NCI-H1417 treated with DMSO at 0.1 percent for 48 hours (cell line): ENCODE results near the gene CHST8.

Experiments used
- DNase-seq: peaks from one replicate; lab custom pipeline; 2025; lab: John Stamatoyannopoulos, UW

Gene CHST8

GRCh38 chr19:33618884-33619283, 2.9 kb upstream of the CHST8 start:
- no peak for DNase-seq

- DNase-seq, result no peak
These were observed 1.1 kb upstream of the CHST8 start for GRCh38 chr19:33620611-33621010.

- no peak for DNase-seq
These were observed 528 bp upstream of the CHST8 start for GRCh38 chr19:33621065-33621785.

GRCh38 chr19:33622505-33622808, 704 bp downstream of the CHST8 start:
- DNase-seq, result no peak

GRCh38 chr19:33622809-33623511, 1.2 kb downstream of the CHST8 start:
- DNase-seq, result no peak

GRCh38 chr19:33624586-33624985, 2.8 kb downstream of the CHST8 start:
- DNase-seq, result no peak

- no peak for DNase-seq
These were observed 5.8 kb downstream of the CHST8 start for GRCh38 chr19:33627526-33627925.

GRCh38 chr19:33627962-33628839, 6.4 kb downstream of the CHST8 start:
- DNase-seq, result no peak

- DNase-seq, result no peak
These were observed 7.4 kb downstream of the CHST8 start for GRCh38 chr19:33628921-33629825.

GRCh38 chr19:33629826-33630375, 8.1 kb downstream of the CHST8 start:
- no peak for DNase-seq

GRCh38 chr19:33630880-33631608, 9.3 kb downstream of the CHST8 start:
- DNase-seq, result no peak

GRCh38 chr19:33631609-33631973, 9.8 kb downstream of the CHST8 start:
- DNase-seq, result no peak

- no peak for DNase-seq
These were observed 12.8 kb downstream of the CHST8 start for GRCh38 chr19:33634361-33635091.

GRCh38 chr19:33638167-33639034, 16.6 kb downstream of the CHST8 start:
- DNase-seq, result no peak

- DNase-seq, result peak; percentile 90
These were observed 17.4 kb downstream of the CHST8 start for GRCh38 chr19:33639035-33639681.

GRCh38 chr19:33640773-33641172, 19.0 kb downstream of the CHST8 start:
- DNase-seq, result no peak

- DNase-seq, result no peak
These were observed 19.5 kb downstream of the CHST8 start for GRCh38 chr19:33641261-33641660.

- no peak for DNase-seq
These were observed 20.3 kb downstream of the CHST8 start for GRCh38 chr19:33641956-33642498.
